Mucosa of stomach (tissue), 1 donor: Measurements from ENCODE around the gene DHFR2.

Source experiments
- H3K27me3 ChIP-seq: one replicate; pipeline ENCODE4 v1.7.0; 2013; ENCODE audit warnings: mild to moderate bottlenecking, low read length; ENCODE audit not compliant: control insufficient read depth, insufficient read depth
- H3K36me3 ChIP-seq: one replicate; pipeline ENCODE4 v1.7.0; 2013; ENCODE audit warnings: low read length; ENCODE audit not compliant: control insufficient read depth, insufficient read depth
- H3K4me1 ChIP-seq: one replicate; pipeline ENCODE4 v1.7.0; 2013; ENCODE audit warnings: mild to moderate bottlenecking, low read length; ENCODE audit not compliant: control insufficient read depth, insufficient read depth
- H3K4me3 ChIP-seq: one replicate; pipeline ENCODE4 v1.7.0; 2013; ENCODE audit warnings: low read length
- H3K9ac ChIP-seq: one replicate; pipeline ENCODE4 v1.7.0; 2013; ENCODE audit warnings: mild to moderate bottlenecking, low read length, moderate library complexity
- H3K9me3 ChIP-seq: one replicate; pipeline ENCODE4 v1.7.0; 2013; ENCODE audit warnings: mild to moderate bottlenecking, low read length, moderate library complexity; ENCODE audit not compliant: control insufficient read depth
- donor health status: Pancreatic carcinoma.

The DHFR2 gene

DNA sequence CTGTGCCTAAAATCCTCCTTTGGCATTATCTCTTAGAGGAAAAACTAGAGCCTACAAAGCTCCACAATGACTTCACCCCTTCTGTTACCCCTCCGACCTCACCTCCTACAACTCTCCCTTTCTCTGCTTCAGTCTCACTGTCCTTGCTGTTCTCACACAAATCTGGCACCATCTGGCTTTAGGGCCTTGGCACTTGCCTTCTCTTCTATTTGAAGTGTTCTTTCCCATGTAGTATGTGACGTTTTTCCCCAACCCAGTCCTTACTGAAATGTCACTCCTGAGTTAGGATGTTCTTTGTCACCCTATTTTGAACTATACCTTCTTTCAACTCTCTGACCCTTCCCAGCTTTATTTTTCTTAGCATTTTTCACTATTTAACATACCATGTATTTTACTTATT lies 43.1 kb downstream of the DHFR2 start:
- Histone ChIP-seq H3K4me1 (peaks cover 3% of the 10 kb centered on the region), H3K27me3 (no peaks in the 10 kb centered on the region), H3K36me3 (no peaks in the 10 kb centered on the region), H3K9ac (no peak overlapping the region), H3K9me3 (no peaks in the 10 kb centered on the region), H3K4me3 (no peak overlapping the region)

DNA sequence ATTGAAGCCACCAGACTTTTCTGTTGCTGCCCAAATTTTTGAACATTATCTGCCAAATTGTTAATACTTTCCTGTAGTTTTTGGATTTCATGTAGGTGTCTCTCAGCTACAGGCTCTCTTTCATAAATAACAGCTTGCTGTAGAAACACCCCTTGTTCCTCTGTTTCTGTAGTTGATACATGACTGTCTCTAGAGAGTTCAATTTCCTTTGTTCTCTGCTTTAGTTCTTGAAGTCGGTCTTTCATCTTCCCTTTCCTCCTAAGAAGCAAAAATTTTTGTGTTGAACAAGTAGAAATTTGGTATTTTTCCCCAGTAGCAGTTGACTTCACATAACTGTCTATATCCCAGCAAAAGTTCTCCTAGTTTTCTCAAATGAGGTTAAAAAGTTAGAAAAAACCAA lies 47.7 kb downstream of the DHFR2 start:
- no peak overlapping the region for H3K4me3 ChIP-seq
- H3K4me1 ChIP-seq, result no peaks in the 10 kb centered on the region
- no peaks in the 10 kb centered on the region for H3K9me3 ChIP-seq

DNA sequence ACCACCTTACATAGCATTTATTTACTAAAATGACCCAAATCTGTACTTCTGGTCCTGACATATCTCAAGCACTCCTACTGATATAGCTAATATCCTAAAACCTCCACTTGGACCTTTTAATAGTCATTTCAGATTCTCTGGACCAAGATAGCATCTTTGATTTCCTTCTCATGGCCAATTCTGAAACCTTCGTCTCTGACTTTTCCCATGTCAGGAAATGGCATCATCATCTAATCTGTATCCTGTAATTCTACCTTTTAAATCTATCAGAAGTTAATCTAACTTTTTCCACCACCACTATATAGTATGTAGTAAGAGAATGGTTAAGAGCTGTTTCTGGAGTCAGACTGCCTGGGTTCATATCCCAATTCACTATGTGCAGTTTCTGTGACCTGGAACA lies 50.5 kb downstream of the DHFR2 start:
- H3K4me1 ChIP-seq, result no peaks in the 10 kb centered on the region
- H3K9me3 ChIP-seq, result no peaks in the 10 kb centered on the region
- no peaks in the 10 kb centered on the region for H3K36me3 ChIP-seq
- H3K27me3 ChIP-seq, result no peaks in the 10 kb centered on the region
- H3K9ac ChIP-seq, result no peak overlapping the region
- no peak overlapping the region for H3K4me3 ChIP-seq

More for the DNA sequence above, 47.7 kb downstream of the DHFR2 start:
- no peak overlapping the region for H3K9ac ChIP-seq
- H3K36me3 ChIP-seq, result no peaks in the 10 kb centered on the region
- H3K27me3 ChIP-seq, result no peaks in the 10 kb centered on the region

DNA sequence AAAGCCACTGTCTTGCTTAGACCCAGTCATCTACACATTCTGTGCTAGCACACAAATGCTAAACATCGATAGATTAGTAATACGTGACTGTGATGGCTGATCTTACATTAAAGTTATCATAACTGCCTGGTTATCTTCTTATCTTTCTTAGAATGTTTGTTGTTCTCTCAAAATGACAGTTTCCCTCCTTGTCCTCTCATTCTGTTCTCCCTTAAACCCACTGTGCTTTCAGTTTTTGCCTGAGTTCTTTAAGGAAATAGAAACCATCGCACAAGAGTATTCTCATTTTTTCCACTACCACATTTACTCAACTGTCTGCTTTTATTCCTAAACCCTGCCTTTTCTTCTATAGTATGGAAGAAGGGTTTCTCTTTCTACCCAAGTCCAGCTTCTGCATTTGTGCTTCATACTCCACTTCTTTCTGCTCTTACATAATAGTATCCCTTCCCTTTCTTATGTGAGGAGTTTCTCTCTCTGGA lies 51.4 kb downstream of the DHFR2 start:
- H3K9ac ChIP-seq, result no peak overlapping the region
- no peaks in the 10 kb centered on the region for H3K9me3 ChIP-seq
- no peaks in the 10 kb centered on the region for H3K27me3 ChIP-seq
- H3K4me1 ChIP-seq, result no peaks in the 10 kb centered on the region
- no peaks in the 10 kb centered on the region for H3K36me3 ChIP-seq
- no peak overlapping the region for H3K4me3 ChIP-seq

DNA sequence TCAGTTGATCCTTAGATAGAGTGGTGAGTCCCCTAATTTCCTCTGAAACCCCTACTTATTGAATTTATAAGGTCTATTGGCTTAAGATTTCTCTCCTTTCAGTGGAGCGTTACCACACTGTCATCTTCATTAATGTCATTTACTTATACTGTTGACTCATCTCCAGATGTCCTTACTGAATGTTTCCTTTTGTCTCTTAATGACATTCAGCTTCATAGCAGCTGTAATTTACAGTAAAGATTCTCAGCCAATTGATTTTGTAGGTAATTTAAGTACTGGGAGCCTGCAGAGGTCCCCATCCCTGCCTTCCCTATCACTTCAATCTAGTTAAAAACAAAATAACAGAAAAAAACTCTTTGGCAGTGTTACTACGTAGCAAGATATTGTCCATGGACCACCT lies 53.1 kb downstream of the DHFR2 start:
- Histone ChIP-seq H3K4me1 (no peaks in the 10 kb centered on the region), H3K9ac (no peak overlapping the region), H3K27me3 (no peaks in the 10 kb centered on the region), H3K4me3 (no peak overlapping the region), H3K9me3 (no peaks in the 10 kb centered on the region), H3K36me3 (no peaks in the 10 kb centered on the region)

DNA sequence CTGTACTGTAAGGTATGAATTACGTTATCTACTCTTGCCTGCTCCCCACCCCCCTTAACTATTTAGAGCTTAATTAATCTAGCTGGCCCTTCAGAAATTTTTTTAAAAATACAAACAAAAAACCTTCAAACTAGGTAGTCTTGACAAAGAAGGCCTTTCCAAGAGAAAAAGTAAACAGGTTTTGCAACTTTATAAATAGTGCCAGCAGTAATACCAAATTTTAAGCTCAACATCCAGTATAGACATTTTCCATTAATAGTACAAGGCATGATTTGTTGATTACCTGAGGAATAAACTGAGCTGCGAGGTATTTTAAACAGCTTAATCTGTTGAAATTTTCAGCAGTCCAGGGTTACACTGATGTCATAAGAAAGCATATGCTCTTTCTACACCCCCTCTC lies 54.5 kb downstream of the DHFR2 start:
- no peaks in the 10 kb centered on the region for H3K9me3 ChIP-seq
- no peak overlapping the region for H3K9ac ChIP-seq
- no peaks in the 10 kb centered on the region for H3K36me3 ChIP-seq
- H3K4me1 ChIP-seq, result no peaks in the 10 kb centered on the region
- no peaks in the 10 kb centered on the region for H3K27me3 ChIP-seq
- H3K4me3 ChIP-seq, result no peak overlapping the region
